Caco-2 (cell line): ENCODE results near the gene EIF4EBP3. TPM values are rescaled to one million over a fixed set of nuclear protein-coding genes. Genes with fewer than 3 reads are reported as not detected.
A peak's percentile ranks its signal among the peaks of the same experiment; 100 is the strongest.

Experiments used
- Bru-seq: library from RNA; stranded (reverse); fragments of 400-500 nt; gene quantifications from one replicate; lab custom pipeline; 2021; lab: Mats Ljungman, UMichigan
- BruChase-seq, 2 experiments: library from RNA; stranded (reverse); fragments of 400-500 nt; gene quantifications; one replicate each; lab custom pipeline; 2021; lab: Mats Ljungman, UMichigan
- BruUV-seq: library from RNA; stranded (reverse); fragments of 400-500 nt; replicated peaks from 2 replicates; lab custom pipeline; 2021; lab: Mats Ljungman, UMichigan
- CTCF ChIA-PET: fragments of 300-600 bp; sonication (Branson Sonifier 250); formaldehyde crosslinking; loops from one replicate; lab custom pipeline; 2022; ENCODE audit warnings: antibody characterized with exemption; lab: Charles Lee
- POLR2A ChIA-PET: fragments of 300-600 bp; sonication (Branson Sonifier 250); formaldehyde crosslinking; loops from one replicate; lab custom pipeline; 2022; ENCODE audit warnings: antibody characterized with exemption; lab: Charles Lee
- DNase-seq, 2 experiments: peaks; one replicate each; pipeline versions ENCODE4 v3.0.0 to v3.0.0-alpha.2; 2020 to 2022
- H3K27me3 ChIP-seq: replicated peaks from 2 replicates; pipeline ENCODE4 v1.6.0; 2011; ENCODE audit warnings: low read length; ENCODE audit not compliant: control insufficient read depth, insufficient read depth
- H3K36me3 ChIP-seq: 2 replicates; pipeline ENCODE4 v1.5.1; 2011; ENCODE audit warnings: low read length; ENCODE audit not compliant: control insufficient read depth, insufficient read depth
- H3K4me1 ChIP-seq: fragments of 250-450 bp; sonication (Bioruptor Pico); 2 replicates; pipeline ENCODE4 v1.5.1; 2020; ENCODE audit warnings: mild to moderate bottlenecking
- H3K4me3 ChIP-seq: 2 replicates; pipeline ENCODE4 v1.5.1; 2011; ENCODE audit warnings: low read depth, mild to moderate bottlenecking, control low read depth, low read length
- H3K9me3 ChIP-seq: fragments of 250-450 bp; sonication (Bioruptor Pico); 2 replicates; pipeline ENCODE4 v1.5.1; 2020; ENCODE audit warnings: mild to moderate bottlenecking, moderate library complexity
- H3K27ac Mint-ChIP-seq: one replicate; pipeline ENCODE4 v1.8.0; 2022; ENCODE audit warnings: mixed read lengths; ENCODE audit not compliant: unreplicated experiment
- H3K27me3 Mint-ChIP-seq: one replicate; pipeline ENCODE4 v1.8.0; 2022; ENCODE audit warnings: mixed read lengths; ENCODE audit not compliant: insufficient read depth, unreplicated experiment
- H3K36me3 Mint-ChIP-seq: one replicate; pipeline ENCODE4 v1.8.0; 2022; ENCODE audit warnings: mild to moderate bottlenecking, mixed read lengths; ENCODE audit not compliant: insufficient read depth, unreplicated experiment
- H3K4me1 Mint-ChIP-seq: one replicate; pipeline ENCODE4 v1.8.0; 2022; ENCODE audit warnings: low read depth, mixed read lengths; ENCODE audit not compliant: unreplicated experiment
- H3K4me3 Mint-ChIP-seq: one replicate; pipeline ENCODE4 v1.8.0; 2022; ENCODE audit warnings: mild to moderate bottlenecking, moderate library complexity, mixed read lengths; ENCODE audit not compliant: unreplicated experiment
- H3K9me3 Mint-ChIP-seq: one replicate; pipeline ENCODE4 v1.8.0; 2022; ENCODE audit warnings: mixed read lengths; ENCODE audit not compliant: unreplicated experiment
- CTCF ChIP-seq, 2 experiments: fragments of 200-600 bp in 1 of 2; IDR thresholded peaks; 1 replicate in 1 of 2; 2 replicates in 1 of 2; pipeline versions ENCODE4 v1.5.1 to v1.8.0; 2011 to 2022; ENCODE audit warnings: antibody characterized with exemption in 1 of 2, control low read depth in 1 of 2, inconsistent platforms in 1 of 2, low read depth in 1 of 2, low read length in 1 of 2, mild to moderate bottlenecking in 1 of 2, moderate library complexity in 1 of 2; ENCODE audit not compliant: insufficient read depth in 1 of 2, severe bottlenecking in 1 of 2, unreplicated experiment in 1 of 2
- intact Hi-C: fragments of 100-400 bp; cut with micrococcal nuclease; formaldehyde crosslinking; loops from one replicate; pipeline ENCODE4 v1.10.0; 2022; ENCODE audit not compliant: unreplicated experiment
- long read RNA-seq: library from polyadenylated mRNA; stranded (forward); transcript quantifications from one replicate; pipeline ENCODE4 v2.0.0, GENCODE V29; 2022
- total RNA-seq: library from RNA; stranded (reverse); gene quantifications from 2 replicates; pipeline ENCODE4 v1.2.3, GENCODE V29; 2022

EIF4EBP3 gene
- 7.6 and 8.0 TPM in 2 replicates for total RNA-seq
- Bru-seq, nascent RNA, result percentile 79 among the genes with signal in this experiment
- BruChase-seq, experiment 1, labeled RNA remaining after a 2-hour chase, result percentile 69 among the genes with signal in this experiment
- BruChase-seq, experiment 2, labeled RNA remaining after a 6-hour chase, result percentile 77 among the genes with signal in this experiment
- long read RNA-seq, transcript EIF4EBP3-201 (3 exons, 691 nt), result major isoform, 8 of 8 reads
- long read RNA-seq, partial matches to known transcripts, result 0 of 8 reads
- long read RNA-seq, other reads (novel, unspliced or antisense), result 0 of 8 reads

GRCh38 chr5:140547508-140548299, at the start of gene EIF4EBP3:
Gene EIF4EBP3 (plus strand): TSS chr5:140547662. CDS start chr5:140547738, 76 bp downstream.
- Histone ChIP-seq H3K4me1 (peaks cover 13% of the 10 kb centered on the region), H3K27me3 (no peaks in the 10 kb centered on the region), H3K4me3 (peak within 1 kb of the TSS; percentile 38), H3K36me3 (peaks cover 6% of the 10 kb centered on the region), H3K9me3 (no peaks in the 10 kb centered on the region)
- Mint-ChIP-seq H3K27ac (peak within 1 kb of the TSS; percentile 88), H3K4me1 (peaks cover 19% of the 10 kb centered on the region), H3K27me3 (no peaks in the 10 kb centered on the region), H3K9me3 (no peaks in the 10 kb centered on the region), H3K4me3 (peak within 1 kb of the TSS; percentile 69), H3K36me3 (peaks cover 89% of the 10 kb centered on the region)
- POLR2A ChIA-PET, result interaction anchor here (0.5 to 2.1 kb wide), 12 partner anchors 10 to 173 kb away, joined by 3 to 30 read pairs (median 4); partner anchors contain the start of genes ANKHD1, APBB3, HARS1 and HARS2
- peak; percentile 97 for DNase-seq
- peak; percentile 37 to 48 for TF ChIP-seq CTCF (IDR thresholded peaks at IDR 0.05; ENCODE audit: insufficient read depth in 1 of 2, low read depth in 1 of 2, low read length in 1 of 2, severe bottlenecking in 1 of 2, unreplicated experiment in 1 of 2)
- BruUV-seq, result TSS peak; percentile 32
- intact Hi-C loops, result loop anchor here (1.0 to 2.0 kb wide), 6 partner anchors 10 to 175 kb away; partner anchors contain the start of genes APBB3, CD14, SLC35A4 and SRA1
- CTCF ChIA-PET, result interaction anchor here (0.6 to 1.7 kb wide), 15 partner anchors 10 to 201 kb away, joined by 3 to 10 read pairs (median 4); partner anchors contain the start of genes APBB3, CD14, HARS1 and HBEGF

GRCh38 chr5:140497897-140498296, 49.6 kb upstream of the EIF4EBP3 start:
- CTCF ChIA-PET, result no interaction called here
- peak in 1 of 2 experiments; percentile 8 for DNase-seq
- Mint-ChIP-seq H3K36me3 (peaks cover 30% of the 10 kb centered on the region), H3K9me3 (no peaks in the 10 kb centered on the region), H3K27me3 (no peaks in the 10 kb centered on the region), H3K4me3 (no peak overlapping the region), H3K4me1 (peaks cover 6% of the 10 kb centered on the region), H3K27ac (no peak overlapping the region)
- POLR2A ChIA-PET, result no interaction called here
- BruUV-seq, result no TSS peak
- intact Hi-C loops, result no loop called here
- H3K27me3 ChIP-seq, result no peaks in the 10 kb centered on the region
- no peaks in the 10 kb centered on the region for H3K4me1 ChIP-seq
- H3K36me3 ChIP-seq, result no peaks in the 10 kb centered on the region; the same call in 1 of the 2 replicates
- no peak for TF ChIP-seq CTCF (IDR thresholded peaks at IDR 0.05; ENCODE audit: insufficient read depth in 1 of 2, low read depth in 1 of 2, low read length in 1 of 2, severe bottlenecking in 1 of 2, unreplicated experiment in 1 of 2)
- H3K9me3 ChIP-seq, result no peaks in the 10 kb centered on the region
- H3K4me3 ChIP-seq, result no peak overlapping the region

GRCh38 chr5:140498591-140498990, 48.9 kb upstream of the EIF4EBP3 start:
- intact Hi-C loops, result no loop called here
- Mint-ChIP-seq H3K9me3 (no peaks in the 10 kb centered on the region), H3K27ac (no peak overlapping the region), H3K4me1 (peaks cover 6% of the 10 kb centered on the region), H3K27me3 (no peaks in the 10 kb centered on the region), H3K4me3 (no peak overlapping the region), H3K36me3 (peaks cover 30% of the 10 kb centered on the region)
- no peaks in the 10 kb centered on the region for H3K27me3 ChIP-seq
- peaks cover 1% of the 10 kb centered on the region; the same call in 1 of the 2 replicates for H3K36me3 ChIP-seq
- no TSS peak for BruUV-seq
- H3K9me3 ChIP-seq, result no peaks in the 10 kb centered on the region
- ChIA-PET CTCF (no interaction called here), POLR2A (no interaction called here)
- no peak for DNase-seq
- no peak for TF ChIP-seq CTCF (IDR thresholded peaks at IDR 0.05; ENCODE audit: insufficient read depth in 1 of 2, low read depth in 1 of 2, low read length in 1 of 2, severe bottlenecking in 1 of 2, unreplicated experiment in 1 of 2)
- H3K4me1 ChIP-seq, result no peaks in the 10 kb centered on the region
- no peak overlapping the region for H3K4me3 ChIP-seq
